Femur (tissue), 1 donor: ENCODE data around the gene EFCAB6.

ENCODE experiments used
- DNase-seq: peaks from one replicate; pipeline ENCODE4 v3.0.0-alpha.2; 2017

Gene EFCAB6

DNA sequence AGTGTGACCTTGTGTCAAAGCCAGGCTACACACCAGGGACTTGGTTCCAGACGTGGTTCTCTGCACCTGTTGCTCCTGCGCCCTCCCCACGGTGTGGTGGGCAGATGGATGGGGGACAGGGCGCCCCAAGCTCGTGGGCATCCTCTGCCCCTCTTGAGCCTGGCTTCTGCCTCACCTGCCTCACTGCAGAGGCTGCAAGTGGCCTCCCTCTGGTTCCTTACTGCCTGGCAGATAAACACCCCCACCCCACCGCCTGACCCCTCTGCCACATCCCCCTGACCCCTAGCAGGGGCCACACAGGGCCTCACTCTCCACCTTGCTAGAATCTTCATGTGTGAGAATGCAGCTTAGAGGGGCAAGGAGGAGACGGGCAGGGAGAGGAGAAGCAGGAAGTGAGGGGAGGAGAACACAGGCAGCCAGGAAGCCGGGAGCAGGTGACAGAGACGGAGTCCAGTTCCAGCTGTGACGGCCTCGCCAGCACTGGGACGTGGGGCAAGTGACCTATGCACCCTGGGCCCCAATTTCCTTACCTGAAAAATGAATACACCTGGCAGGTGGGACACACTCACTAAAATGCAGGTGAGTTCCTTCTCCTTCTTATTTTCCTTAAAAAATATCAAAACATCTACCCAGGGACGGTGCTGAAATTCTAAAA lies 178.3 kb downstream of the EFCAB6 start:
- no peak for DNase-seq

DNA sequence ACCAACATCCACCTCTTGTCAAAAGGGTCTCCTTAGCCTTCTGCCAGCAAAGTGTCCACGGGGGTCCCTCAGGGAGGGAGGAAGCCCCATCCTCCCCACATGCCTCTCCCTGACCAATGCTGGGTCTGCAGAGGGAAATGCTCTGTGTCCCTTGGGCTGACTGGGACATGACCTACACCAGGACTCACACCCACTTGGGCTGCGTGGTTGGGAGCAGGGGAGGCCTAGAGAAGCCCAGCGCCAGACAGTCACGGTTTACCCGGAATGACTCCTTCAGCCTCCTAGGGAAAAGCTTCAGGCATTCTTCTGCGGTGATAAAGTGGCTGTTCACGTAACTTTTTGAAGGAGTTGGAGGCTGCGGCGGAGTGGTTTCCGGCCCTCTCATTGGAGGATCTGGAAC lies 180.3 kb downstream of the EFCAB6 start:
- no peak for DNase-seq

DNA sequence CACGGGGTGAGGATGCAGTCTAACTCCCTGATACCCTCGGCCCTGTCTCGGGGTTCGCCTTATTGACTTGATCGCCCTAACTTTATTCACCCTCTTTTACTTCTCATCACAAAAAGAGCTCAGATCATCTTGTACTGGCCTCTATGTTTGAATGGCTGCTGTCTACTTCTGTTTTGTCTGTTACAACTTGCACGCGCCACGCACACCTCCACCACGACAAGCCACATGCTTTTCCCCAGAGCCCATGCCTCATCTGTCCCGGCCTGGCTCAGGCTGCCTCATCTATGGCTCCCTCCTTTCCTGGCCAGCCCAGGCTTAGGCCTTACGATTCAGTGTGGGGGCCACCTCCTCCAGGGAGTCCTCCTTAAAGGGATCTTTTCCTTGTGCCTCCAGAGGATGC lies 180.9 kb downstream of the EFCAB6 start:
- DNase-seq: no peak

DNA sequence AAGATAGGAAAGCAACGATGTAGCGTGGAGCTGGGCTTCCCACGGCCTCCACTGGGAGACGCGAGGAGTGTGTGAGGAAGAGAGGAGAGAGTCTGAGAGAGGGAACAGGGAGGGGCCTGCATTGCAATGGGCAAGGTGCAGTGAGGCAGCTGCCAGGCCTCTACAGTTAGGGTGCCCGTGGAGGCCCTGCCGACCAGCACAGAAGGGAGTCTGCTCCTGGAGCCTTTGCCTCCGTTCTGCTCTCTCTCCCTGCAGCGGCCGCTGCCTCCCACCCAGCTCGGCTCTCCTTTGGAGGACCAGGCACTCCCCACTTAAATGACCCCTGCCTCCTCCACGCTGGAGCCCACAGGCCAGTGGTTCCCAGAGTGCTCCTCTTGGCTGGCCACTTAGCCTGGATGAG lies 181.7 kb downstream of the EFCAB6 start:
- DNase-seq: no peak

DNA sequence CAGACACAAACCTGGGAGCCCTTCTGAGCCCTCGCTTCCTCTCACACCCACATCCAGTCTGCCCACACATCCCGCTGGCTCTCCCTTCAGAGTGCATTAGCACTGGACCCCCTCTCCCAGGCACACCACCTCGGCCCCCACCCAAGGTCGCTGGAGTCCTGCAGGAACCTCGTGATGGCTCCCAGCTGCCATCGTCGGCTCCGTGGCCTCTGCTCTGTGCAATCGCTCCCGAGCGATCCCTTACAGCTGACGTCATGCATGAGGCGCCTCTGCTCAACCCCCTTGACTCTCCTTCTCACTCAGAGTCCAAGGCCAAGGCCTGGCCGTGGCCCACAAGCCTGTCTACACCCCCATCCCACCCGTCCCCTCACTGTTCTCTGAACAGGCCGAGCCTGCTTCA lies 183.9 kb downstream of the EFCAB6 start:
- no peak for DNase-seq

DNA sequence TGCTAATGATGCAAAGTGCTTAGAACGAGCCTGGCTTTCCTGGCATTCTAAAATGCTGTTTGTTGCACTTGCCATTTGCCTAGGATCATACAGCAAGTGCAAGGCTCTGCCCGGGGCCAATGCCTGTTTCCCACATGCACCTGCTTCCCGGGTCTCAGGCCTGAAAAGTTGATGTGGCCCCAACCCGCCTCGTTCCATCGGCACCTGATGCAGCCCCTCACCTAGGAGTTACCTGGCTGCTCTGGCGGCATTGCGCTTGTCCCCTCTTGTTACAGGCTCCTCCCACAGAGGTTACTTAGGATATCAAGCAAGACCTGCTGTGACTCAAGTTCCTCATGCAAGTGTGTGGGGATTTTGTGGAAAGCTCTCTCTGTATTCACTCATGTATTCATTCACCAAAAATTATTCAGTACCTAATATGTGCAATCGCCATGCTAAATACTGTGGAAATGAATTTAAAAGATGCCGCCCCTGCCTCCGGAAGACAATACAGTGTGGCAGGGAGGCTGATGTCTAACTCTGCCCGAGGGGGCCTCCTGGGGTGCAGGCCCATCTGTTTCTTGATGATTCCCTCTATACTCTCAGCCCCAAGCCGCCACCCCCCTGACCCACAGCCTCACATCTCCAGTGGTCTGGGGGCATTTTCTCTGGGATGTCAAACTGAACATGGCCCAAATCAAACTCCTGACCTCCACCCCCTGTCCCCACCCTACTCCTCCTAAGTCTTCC lies 184.5 kb downstream of the EFCAB6 start:
- no peak for DNase-seq

DNA sequence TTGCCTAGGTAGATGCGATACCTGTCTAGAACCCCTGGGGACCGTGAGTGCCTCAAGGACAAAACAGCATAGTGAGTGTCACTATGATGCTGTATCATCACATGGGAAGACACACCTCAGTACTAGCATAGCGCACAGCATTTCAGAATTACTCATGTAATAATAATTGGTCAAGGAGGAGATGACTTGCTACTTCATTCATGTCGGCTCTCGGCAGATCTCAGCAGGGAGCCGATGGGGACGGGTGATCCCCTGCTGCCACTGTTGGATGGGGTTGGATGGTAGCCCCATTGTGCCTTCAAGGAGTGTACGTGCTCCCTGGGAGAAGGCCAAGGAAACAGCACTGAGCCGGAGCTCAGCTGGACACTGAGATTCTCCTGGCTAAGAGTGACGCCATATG lies 186.9 kb downstream of the EFCAB6 start:
- DNase-seq: no peak

DNA sequence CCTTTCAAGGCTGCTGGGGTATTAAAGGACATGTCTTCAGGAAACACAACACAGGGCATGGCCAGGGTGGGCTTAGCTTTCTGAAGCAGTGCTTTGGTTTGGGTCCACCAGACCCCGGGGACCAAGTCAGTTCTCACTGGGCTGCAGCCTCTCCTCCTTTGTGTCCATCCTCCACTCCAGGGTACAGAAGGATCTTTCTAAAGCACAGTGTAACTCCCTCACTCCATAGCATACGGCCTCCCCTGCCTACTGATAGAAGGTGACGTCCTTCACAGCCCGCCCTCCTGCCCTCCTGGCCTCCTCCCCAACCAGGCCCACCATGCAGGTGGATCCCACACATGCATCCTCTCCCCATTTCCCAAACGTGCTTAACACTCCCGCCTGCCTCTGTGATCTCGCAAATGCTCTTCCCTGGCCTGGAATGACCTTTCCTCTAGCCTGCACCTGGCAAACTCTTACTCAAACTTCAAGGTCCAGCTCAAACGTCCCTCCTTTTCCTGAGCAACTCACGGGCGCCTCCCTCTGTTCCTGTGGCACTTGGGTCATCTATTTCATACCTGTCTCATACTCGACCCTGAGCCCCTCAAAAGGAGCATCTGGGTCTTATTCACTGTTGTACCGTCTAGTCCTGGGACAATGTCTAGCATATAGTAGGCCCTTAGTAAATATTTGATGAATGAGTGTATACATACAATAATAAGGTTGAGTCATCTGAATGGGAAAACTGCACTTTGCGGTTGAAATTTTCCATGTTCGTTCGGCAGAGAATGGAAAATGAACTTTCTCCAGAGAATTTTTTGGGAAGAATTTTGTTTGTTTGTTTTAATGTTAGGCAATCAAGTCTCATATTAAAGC lies 187.7 kb downstream of the EFCAB6 start:
- DNase-seq: no peak

DNA sequence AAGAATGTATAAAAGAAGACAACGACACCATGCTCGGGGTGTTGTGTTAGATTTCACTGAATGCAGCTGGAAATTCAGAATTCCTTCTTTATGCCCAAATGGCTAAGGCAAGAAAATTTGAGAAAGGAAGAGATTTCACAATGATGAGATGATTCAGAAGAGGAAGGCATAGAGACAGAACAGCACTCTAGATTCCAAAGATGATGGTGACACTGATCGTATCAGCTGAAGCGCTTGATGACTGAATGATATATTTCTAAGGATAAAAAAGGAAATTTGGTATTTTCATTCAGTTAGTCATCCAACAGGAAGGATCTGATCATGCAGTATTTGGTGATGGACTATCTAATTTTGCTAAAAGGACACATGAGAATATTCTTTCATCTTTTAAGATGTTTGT lies 189.2 kb downstream of the EFCAB6 start:
- DNase-seq: no peak

DNA sequence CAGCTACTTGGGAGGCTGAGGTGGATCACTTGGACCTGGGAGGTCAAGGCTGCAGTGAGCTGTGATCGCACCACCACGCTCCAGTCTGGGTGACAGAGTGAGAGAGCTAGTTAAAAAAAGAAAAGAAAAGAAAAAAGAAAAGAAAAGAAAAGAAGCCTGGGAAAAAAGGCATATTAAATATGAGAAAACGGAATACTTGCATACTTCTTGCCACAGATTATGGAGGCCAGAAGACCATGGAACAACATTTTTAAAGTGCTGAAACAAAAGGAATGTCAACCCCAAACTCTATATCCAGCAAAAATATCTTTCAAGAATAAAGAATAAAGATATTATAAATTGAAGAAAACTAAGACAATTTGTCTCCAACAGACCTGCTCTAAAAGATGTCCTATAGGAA lies 191.9 kb downstream of the EFCAB6 start:
- no peak for DNase-seq

DNA sequence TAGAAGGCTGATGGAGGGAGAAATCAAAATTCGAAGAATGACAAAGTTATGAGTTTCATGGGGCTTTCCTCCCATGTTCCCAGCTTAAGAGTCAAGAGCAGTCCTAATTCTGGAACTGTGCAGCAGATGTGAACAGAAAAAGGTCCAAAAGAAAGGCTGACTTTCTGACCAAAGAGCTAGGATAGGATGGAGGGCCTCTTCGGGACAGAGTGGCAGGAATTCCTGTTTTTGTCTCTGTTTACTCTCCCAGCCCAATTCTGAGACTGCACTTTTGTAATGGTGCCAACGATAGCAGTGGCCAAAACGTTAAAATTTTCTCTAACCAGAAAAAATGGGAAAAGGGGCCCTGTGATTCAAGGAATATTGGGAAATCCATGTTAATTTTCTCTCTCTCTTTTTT lies 193.6 kb downstream of the EFCAB6 start:
- no peak for DNase-seq

DNA sequence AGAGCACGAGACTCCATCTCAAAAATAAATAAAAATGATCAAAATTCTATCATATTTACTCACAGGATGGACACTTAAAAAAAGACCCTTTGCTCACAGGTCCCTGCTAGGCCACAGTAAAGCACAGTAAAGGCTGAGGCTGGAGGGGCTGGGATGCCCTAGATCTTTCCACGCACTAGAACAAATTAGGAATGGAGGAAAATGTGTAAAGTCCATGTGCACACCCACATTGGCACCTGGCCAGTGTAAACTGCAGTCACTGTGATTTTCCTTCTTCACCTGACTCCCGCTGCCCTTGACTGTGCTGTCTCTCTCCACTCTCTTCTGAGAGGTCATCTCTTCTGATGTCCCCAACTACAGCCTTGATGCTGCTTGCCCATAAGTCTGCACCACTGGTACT lies 195.5 kb downstream of the EFCAB6 start:
- DNase-seq: no peak

DNA sequence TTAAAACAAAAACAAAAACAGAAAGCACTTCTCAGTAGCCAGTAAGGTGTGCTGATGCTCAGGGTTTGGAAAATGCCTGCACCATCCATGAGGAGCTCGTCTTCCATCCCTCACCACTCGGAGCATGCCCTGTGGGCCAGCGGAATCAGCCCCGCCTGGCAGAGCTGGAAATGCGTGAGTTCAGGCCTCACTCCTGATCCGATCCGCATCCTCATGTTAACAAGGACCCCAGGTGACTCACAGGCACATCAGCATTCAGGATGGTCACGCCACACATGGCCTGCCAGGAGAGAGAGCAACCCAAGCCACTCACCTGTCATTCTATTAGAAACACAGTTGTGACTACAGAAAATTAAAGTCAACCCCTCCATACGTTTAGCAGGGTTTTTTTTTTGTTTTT lies 211.8 kb downstream of the EFCAB6 start:
- DNase-seq: no peak

DNA sequence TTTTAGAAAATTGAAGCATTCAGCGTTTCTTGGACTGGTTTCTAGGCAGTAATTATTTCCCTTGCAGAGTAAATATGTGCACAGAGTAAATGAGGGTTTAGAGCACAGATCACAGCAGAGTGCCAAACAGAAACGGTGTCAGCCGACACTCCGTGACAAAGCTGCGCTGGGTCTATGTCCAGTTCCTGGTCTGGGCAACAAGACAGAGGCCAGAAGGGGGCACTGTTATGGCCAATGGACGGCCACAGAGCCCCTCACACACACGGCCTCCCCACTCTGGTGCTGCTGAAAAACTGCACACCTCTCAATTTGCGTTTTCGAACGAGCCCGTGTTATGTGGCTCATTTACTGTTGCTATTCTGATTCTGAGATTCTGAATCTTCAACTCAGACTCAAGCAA lies 219.6 kb downstream of the EFCAB6 start:
- no peak for DNase-seq

DNA sequence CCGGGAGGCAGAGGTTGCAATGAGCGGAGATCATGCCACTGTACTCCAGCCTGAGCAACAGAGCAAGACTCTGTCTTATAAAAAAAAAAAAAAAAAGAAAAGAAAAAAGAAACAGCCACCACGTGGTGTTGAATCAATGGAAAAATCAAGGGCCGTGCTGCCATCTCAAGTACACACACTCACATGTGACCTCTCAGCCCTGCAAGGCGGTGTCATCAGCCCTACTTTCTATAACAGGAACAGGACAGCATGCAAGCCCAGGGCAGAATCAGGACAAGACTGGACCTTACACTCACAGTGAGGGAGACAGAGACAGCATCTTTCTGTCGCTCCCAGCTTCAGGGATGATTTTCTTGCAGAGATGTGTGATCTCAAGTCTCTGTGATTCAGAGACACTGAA lies 220.7 kb downstream of the EFCAB6 start:
- no peak for DNase-seq

DNA sequence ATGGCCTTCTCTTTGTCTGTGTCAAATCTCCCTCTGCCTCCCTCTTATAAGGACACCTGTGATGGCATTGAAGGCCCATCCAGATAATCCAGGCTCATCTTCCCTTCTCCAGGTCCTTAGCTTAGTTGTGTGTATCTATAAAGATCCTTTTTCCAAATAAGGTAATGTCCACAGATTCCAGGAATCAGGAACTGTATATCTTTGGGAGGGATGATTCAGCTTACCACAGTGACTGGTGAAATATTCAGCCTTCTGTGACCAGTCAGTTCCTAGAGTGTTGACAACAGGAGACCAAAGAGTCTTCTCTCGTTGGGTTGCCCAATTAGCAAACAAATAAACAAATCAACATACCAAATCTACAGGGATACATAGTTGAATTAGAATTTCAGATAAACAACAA lies 224.5 kb downstream of the EFCAB6 start:
- DNase-seq: no peak

DNA sequence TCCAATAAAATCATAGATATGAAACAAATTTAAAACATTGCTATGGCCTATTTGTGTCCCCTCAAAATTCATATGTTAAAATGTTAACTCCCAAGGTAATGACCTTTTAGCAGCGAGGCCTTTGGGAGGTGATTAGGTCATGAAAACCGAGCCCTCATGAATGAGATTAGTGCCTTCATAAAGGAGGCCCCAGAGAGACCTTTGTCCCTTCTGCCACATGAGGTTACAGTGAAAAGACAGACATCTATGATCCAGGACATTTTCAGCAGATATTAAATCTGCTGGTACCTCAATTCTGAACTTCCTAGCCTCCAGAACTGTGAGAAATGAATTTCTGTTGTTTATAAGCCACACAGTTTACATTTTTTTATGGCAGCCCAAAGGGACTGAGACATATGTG lies 228.6 kb downstream of the EFCAB6 start:
- no peak for DNase-seq

DNA sequence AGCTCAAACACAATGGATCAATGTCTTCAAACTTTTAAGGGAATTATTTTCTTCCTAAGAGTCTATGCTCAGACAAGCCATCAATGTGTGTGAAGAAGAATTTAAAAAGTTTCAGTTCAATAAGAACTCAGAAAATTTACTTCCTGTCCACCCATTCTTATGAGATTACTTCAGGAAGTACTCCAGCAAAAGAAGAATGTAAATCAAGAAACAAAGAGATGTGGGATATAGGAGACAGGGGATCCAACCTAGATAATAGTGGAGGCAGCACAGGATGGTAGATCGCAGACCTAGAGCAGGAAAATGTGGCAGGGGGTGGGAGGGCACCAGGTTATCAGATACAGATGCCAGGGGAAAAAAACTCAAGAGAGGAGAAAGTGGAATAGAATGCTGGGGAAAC lies 229.7 kb downstream of the EFCAB6 start:
- no peak for DNase-seq

DNA sequence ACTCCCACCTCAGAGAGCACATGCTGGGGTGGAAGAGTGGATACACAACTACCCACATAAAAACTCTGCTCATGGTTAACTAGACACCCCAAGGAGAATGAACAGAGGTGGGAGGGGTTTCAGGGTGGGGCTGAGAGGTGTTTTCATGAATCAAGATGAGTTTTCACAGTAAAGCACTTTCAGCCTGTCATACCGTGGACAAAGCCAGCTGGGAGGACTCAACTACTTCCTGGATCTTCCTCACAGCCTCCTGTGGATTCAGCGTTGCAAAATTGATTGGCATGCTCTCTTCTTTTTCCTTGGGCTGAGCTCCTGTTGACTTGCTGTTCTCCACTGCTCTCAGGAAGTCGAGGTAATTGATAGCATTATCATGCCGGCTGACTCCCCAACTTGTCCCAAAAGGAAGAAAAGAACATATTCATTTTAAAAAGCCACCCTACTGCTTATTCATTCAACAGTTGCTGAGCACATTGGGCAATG lies 231.8 kb downstream of the EFCAB6 start:
- DNase-seq: no peak

DNA sequence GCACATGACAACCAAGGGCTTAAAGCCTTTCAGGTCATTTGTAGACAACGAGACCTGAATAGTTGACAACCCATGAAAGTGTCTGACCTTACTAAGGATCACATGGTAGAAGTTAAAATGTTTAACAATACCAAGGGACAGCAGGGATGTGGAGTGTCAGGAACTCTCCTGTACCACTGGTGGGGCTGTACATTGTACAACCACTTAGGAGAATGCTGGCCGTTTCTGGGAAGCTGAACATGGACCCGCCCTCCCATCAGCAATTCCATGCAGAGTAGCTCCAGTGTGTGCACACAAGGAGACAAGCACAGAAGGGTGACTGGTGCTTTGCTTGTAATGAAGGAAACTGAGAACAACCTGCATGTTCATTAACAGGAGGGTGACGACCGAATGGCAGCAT lies 237.4 kb downstream of the EFCAB6 start:
- DNase-seq: no peak

DNA sequence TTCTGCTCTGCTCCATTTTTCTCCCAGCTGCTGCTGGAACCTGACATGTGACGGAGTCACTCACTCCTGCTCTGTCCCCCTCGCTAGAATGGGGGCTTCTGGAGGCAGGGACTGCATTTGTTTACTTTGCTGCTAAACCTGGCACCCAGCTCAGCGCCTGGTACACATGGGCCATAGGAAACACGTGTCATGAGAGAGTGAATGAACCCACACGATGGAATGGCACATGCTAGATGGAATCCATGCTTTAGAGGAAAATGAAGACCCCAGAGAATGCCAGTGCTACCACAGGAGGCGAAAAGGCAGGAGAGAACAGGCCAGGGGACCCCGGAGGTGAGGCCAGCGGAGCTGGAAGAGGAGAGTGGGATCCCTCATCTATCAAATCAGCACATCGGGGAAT lies 239.4 kb downstream of the EFCAB6 start:
- DNase-seq: no peak

DNA sequence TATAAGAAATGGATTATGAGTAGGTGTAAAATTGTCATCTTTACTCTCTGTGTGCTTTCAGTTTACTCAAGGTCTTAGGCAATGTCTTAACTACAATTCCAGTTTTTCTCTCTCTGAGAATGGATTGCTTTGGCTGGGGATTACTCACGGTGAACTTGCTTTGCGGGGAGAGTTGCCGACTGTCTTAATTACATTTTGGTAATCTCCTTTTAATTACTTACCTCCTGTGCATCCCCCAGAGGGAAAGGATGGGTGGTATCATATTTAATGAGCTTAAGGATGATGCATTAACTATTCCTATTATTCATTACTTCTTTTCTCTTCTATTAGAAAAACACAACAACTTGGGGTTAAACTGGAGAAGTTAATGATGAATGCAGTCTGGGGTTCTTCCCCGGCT lies 240.9 kb downstream of the EFCAB6 start:
- no peak for DNase-seq

DNA sequence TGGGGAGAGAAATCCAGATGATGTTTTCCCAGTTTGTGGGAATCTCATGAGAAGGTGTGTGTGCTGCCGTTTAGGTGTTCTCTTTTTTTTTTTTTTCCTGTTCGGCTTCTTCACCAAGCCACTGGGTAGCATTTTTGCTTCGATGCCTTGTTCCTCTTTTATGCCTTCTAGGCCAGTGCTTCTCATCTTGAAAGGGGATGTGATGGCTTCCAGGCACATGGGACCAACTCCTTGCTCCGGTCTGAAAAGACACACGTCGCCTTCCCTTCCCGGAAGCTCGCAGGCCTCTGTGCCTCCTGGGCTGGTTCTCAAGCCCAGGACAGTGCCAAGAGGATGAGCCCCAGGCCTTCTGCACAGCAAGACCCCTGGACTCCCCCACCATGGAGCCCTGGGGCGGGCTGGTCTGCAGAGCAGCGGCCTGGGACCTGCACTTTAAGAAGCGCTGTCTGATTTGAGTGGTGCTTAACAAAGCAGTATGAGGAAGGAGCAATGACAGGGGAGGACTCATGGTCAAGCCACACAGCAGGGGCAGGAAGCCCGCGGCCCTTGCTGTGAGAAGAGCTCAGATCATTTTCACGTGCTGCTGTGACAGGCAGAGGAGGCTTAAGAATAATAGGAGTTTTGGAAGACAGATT lies 241.5 kb downstream of the EFCAB6 start:
- no peak for DNase-seq
